ENCODE data around the gene FLVCR2. TPM values are rescaled to one million over a fixed set of nuclear protein-coding genes. Genes with fewer than 3 reads are reported as not detected.
"Not testable (repeated sequence)": the region's sequence is repeated elsewhere in the genome, so short reads cannot be mapped to it uniquely, and the experiment has no call there.

FLVCR2 gene
- total and polyA plus RNA-seq, 2 donors: 1.9 to 5.7 TPM

- no peak for DNase-seq (ENCODE audit: low read depth in 6 of 9, low spot score in 9 of 9)
- H3K36me3 ChIP-seq (ENCODE audit: control insufficient read depth in 2 of 2, insufficient read depth in 2 of 2, low read length in 1 of 2): peaks cover 3 to 9% of the 10 kb centered on the region in 2 donors
- WGBS: 99% methylated on average over 4 of the region's 4 CpGs
Measured at GRCh38 chr14:75673345-75674035, 95.1 kb downstream of the FLVCR2 start.

GRCh38 chr14:75675265-75675960, 97.0 kb downstream of the FLVCR2 start:
- 79% methylated on average over 2 of the region's 2 CpGs for WGBS

More at GRCh38 chr14:75673345-75674035, 95.1 kb downstream of the FLVCR2 start:
- Histone ChIP-seq H3K27me3 (ENCODE audit: control insufficient read depth in 2 of 2, insufficient read depth in 1 of 2, low read length in 1 of 2) (no peaks in the 10 kb centered on the region), H3K9me3 (ENCODE audit: control insufficient read depth in 2 of 2, insufficient read depth in 1 of 2, low read length in 1 of 2) (no peaks in the 10 kb centered on the region), H3K4me3 (ENCODE audit: low read length in 2 of 2) (no peak overlapping the region), H3K27ac (ENCODE audit: low read depth in 1 of 2, low read length in 1 of 2) (no peak overlapping the region), H3K4me1 (ENCODE audit: control insufficient read depth in 2 of 2, insufficient read depth in 2 of 2, low read length in 2 of 2) (no peaks in the 10 kb centered on the region)

GRCh38 chr14:75685910-75686309, 107.5 kb downstream of the FLVCR2 start:
- Histone ChIP-seq H3K27ac (ENCODE audit: low read depth in 1 of 2, low read length in 1 of 2) (no peak overlapping the region), H3K27me3 (ENCODE audit: control insufficient read depth in 2 of 2, insufficient read depth in 1 of 2, low read length in 1 of 2) (no peaks in the 10 kb centered on the region), H3K36me3 (ENCODE audit: control insufficient read depth in 2 of 2, insufficient read depth in 2 of 2, low read length in 1 of 2) (peaks cover 34 to 36% of the 10 kb centered on the region in 2 donors), H3K4me3 (ENCODE audit: low read length in 2 of 2) (no peak overlapping the region), H3K9me3 (ENCODE audit: control insufficient read depth in 2 of 2, insufficient read depth in 1 of 2, low read length in 1 of 2) (no peaks in the 10 kb centered on the region), H3K4me1 (ENCODE audit: control insufficient read depth in 2 of 2, insufficient read depth in 2 of 2, low read length in 2 of 2) (no peaks in the 10 kb centered on the region)
- WGBS: 96% methylated on average over 2 of the region's 2 CpGs
- no peak for DNase-seq (ENCODE audit: low read depth in 6 of 9, low spot score in 9 of 9)

More at GRCh38 chr14:75675265-75675960, 97.0 kb downstream of the FLVCR2 start:
- DNase-seq (ENCODE audit: low read depth in 6 of 9, low spot score in 9 of 9): peak in 1 of 9 donors; percentile 14
- no peaks in the 10 kb centered on the region for H3K4me1 ChIP-seq (ENCODE audit: control insufficient read depth in 2 of 2, insufficient read depth in 2 of 2, low read length in 2 of 2)
- H3K27ac ChIP-seq (ENCODE audit: low read depth in 1 of 2, low read length in 1 of 2): no peak overlapping the region
- no peaks in the 10 kb centered on the region for H3K27me3 ChIP-seq (ENCODE audit: control insufficient read depth in 2 of 2, insufficient read depth in 1 of 2, low read length in 1 of 2)
- H3K4me3 ChIP-seq (ENCODE audit: low read length in 2 of 2): no peak overlapping the region
- H3K36me3 ChIP-seq (ENCODE audit: control insufficient read depth in 2 of 2, insufficient read depth in 2 of 2, low read length in 1 of 2): peaks cover under 1% of the 10 kb centered on the region in 2 donors
- H3K9me3 ChIP-seq (ENCODE audit: control insufficient read depth in 2 of 2, insufficient read depth in 1 of 2, low read length in 1 of 2): no peaks in the 10 kb centered on the region

- DNase-seq (ENCODE audit: low read depth in 6 of 9, low spot score in 9 of 9): no peak
- Histone ChIP-seq H3K36me3 (ENCODE audit: control insufficient read depth in 2 of 2, insufficient read depth in 2 of 2, low read length in 1 of 2) (peaks cover 21 to 28% of the 10 kb centered on the region in 2 donors), H3K4me1 (ENCODE audit: control insufficient read depth in 2 of 2, insufficient read depth in 2 of 2, low read length in 2 of 2) (no peaks in the 10 kb centered on the region), H3K27ac (ENCODE audit: low read depth in 1 of 2, low read length in 1 of 2) (no peak overlapping the region), H3K4me3 (ENCODE audit: low read length in 2 of 2) (no peak overlapping the region), H3K9me3 (ENCODE audit: control insufficient read depth in 2 of 2, insufficient read depth in 1 of 2, low read length in 1 of 2) (no peaks in the 10 kb centered on the region), H3K27me3 (ENCODE audit: control insufficient read depth in 2 of 2, insufficient read depth in 1 of 2, low read length in 1 of 2) (no peaks in the 10 kb centered on the region)
- 97% methylated on average over 2 of the region's 2 CpGs for WGBS
Measured at GRCh38 chr14:75689012-75689411, 110.6 kb downstream of the FLVCR2 start.

- no peak overlapping the region for H3K27ac ChIP-seq (ENCODE audit: low read depth in 1 of 2, low read length in 1 of 2)
- no peaks in the 10 kb centered on the region for H3K4me1 ChIP-seq (ENCODE audit: control insufficient read depth in 2 of 2, insufficient read depth in 2 of 2, low read length in 2 of 2)
- WGBS: 97% methylated on average over 7 of the region's 7 CpGs
- H3K9me3 ChIP-seq (ENCODE audit: control insufficient read depth in 2 of 2, insufficient read depth in 1 of 2, low read length in 1 of 2): no peaks in the 10 kb centered on the region
- no peak for DNase-seq (ENCODE audit: low read depth in 6 of 9, low spot score in 9 of 9)
- H3K27me3 ChIP-seq (ENCODE audit: control insufficient read depth in 2 of 2, insufficient read depth in 1 of 2, low read length in 1 of 2): no peaks in the 10 kb centered on the region
- no peak overlapping the region for H3K4me3 ChIP-seq (ENCODE audit: low read length in 2 of 2)
- peaks cover 21 to 28% of the 10 kb centered on the region in 2 donors for H3K36me3 ChIP-seq (ENCODE audit: control insufficient read depth in 2 of 2, insufficient read depth in 2 of 2, low read length in 1 of 2)
Measured at GRCh38 chr14:75690010-75690409, 111.6 kb downstream of the FLVCR2 start.

GRCh38 chr14:75695025-75695424, 116.6 kb downstream of the FLVCR2 start:
- not testable (repeated sequence) for H3K27me3 ChIP-seq (ENCODE audit: control insufficient read depth in 2 of 2, insufficient read depth in 1 of 2, low read length in 1 of 2); H3K27ac ChIP-seq (ENCODE audit: low read depth in 1 of 2, low read length in 1 of 2); H3K4me1 ChIP-seq (ENCODE audit: control insufficient read depth in 2 of 2, insufficient read depth in 2 of 2, low read length in 2 of 2); H3K4me3 ChIP-seq (ENCODE audit: low read length in 2 of 2); H3K9me3 ChIP-seq (ENCODE audit: control insufficient read depth in 2 of 2, insufficient read depth in 1 of 2, low read length in 1 of 2); DNase-seq (ENCODE audit: low read depth in 6 of 9, low spot score in 9 of 9)
- peaks cover 33 to 34% of the 10 kb centered on the region in 2 donors for H3K36me3 ChIP-seq (ENCODE audit: control insufficient read depth in 2 of 2, insufficient read depth in 2 of 2, low read length in 1 of 2)
- 96% methylated on average over 6 of the region's 6 CpGs for WGBS

- Histone ChIP-seq H3K27ac (ENCODE audit: low read depth in 1 of 2, low read length in 1 of 2) (no peak overlapping the region), H3K4me3 (ENCODE audit: low read length in 2 of 2) (no peak overlapping the region), H3K9me3 (ENCODE audit: control insufficient read depth in 2 of 2, insufficient read depth in 1 of 2, low read length in 1 of 2) (no peaks in the 10 kb centered on the region), H3K4me1 (ENCODE audit: control insufficient read depth in 2 of 2, insufficient read depth in 2 of 2, low read length in 2 of 2) (no peaks in the 10 kb centered on the region), H3K36me3 (ENCODE audit: control insufficient read depth in 2 of 2, insufficient read depth in 2 of 2, low read length in 1 of 2) (peaks cover 16 to 26% of the 10 kb centered on the region in 2 donors), H3K27me3 (ENCODE audit: control insufficient read depth in 2 of 2, insufficient read depth in 1 of 2, low read length in 1 of 2) (no peaks in the 10 kb centered on the region)
- no peak for DNase-seq (ENCODE audit: low read depth in 6 of 9, low spot score in 9 of 9)
- 98% methylated on average over 1 of the region's 1 CpG for WGBS
Measured at GRCh38 chr14:75697386-75697785, 119.0 kb downstream of the FLVCR2 start.

Other genes with a start within 250 kb of the FLVCR2 start
- 4.3 TPM for gene JDP2, start 150.6 kb upstream of the FLVCR2 start, total RNA-seq
- 13.4 TPM for gene JDP2, start 150.6 kb upstream of the FLVCR2 start, polyA plus RNA-seq
- 12.9 TPM for gene BATF, start 56.2 kb upstream of the FLVCR2 start, total RNA-seq
- 27.4 TPM for gene BATF, start 56.2 kb upstream of the FLVCR2 start, polyA plus RNA-seq
- 5.0 TPM for gene ERG28, start 82.3 kb downstream of the FLVCR2 start, total RNA-seq
- gene ERG28, start 82.3 kb downstream of the FLVCR2 start, polyA plus RNA-seq: 11.5 TPM
- gene TTLL5, start 82.6 kb downstream of the FLVCR2 start, total RNA-seq: 15.2 TPM
- 11.5 TPM for gene TTLL5, start 82.6 kb downstream of the FLVCR2 start, polyA plus RNA-seq

All from thymus (tissue), 11 donors.